H1 (cell line): ENCODE data around the gene MOB4. TPM values are rescaled to one million over a fixed set of nuclear protein-coding genes. Genes with fewer than 3 reads are reported as not detected.
A peak's percentile ranks its signal among the peaks of the same experiment; 100 is the strongest.

Source experiments
- ATF3 ChIP-seq: IDR thresholded peaks from 2 replicates; pipeline ENCODE4 v1.6.1; 2011; ENCODE audit warnings: low read depth, mild to moderate bottlenecking, low read length; ENCODE audit not compliant: insufficient read depth
- BRCA1 ChIP-seq: IDR thresholded peaks from 2 replicates; pipeline ENCODE4 v1.6.1; 2012; ENCODE audit warnings: low read depth, low read length, improper control_type of control experiment
- CEBPB ChIP-seq: IDR thresholded peaks from 2 replicates; pipeline ENCODE4 v1.6.1; 2012; ENCODE audit warnings: low read depth, low read length
- EP300 ChIP-seq, 2 experiments: IDR thresholded peaks; 1 replicate in 1 of 2; 2 replicates in 1 of 2; pipeline ENCODE4 v1.6.1; 2011 to 2012; ENCODE audit warnings: low read depth in 2 of 2, low read length in 2 of 2, mild to moderate bottlenecking in 2 of 2, borderline replicate concordance in 1 of 2, inconsistent platforms in 1 of 2, moderate library complexity in 1 of 2
- FOSL1 ChIP-seq: IDR thresholded peaks from 2 replicates; pipeline ENCODE4 v1.6.1; 2011; ENCODE audit warnings: mild to moderate bottlenecking, low read depth, low read length, moderate library complexity; ENCODE audit not compliant: insufficient read depth
- GTF2F1 ChIP-seq: IDR thresholded peaks from 2 replicates; pipeline ENCODE4 v1.6.1; 2012; ENCODE audit warnings: low read depth, low read length, improper control_type of control experiment, borderline replicate concordance
- HDAC2 ChIP-seq, 2 experiments: fragments of 300-600 bp in 1 of 2; sonication (generic) in 1 of 2; IDR thresholded peaks; 2 replicates each; pipeline ENCODE4 v1.6.1; 2011 to 2012; ENCODE audit warnings: low read depth in 2 of 2, low read length in 2 of 2, mild to moderate bottlenecking in 2 of 2, moderate library complexity in 2 of 2, borderline replicate concordance in 1 of 2, inconsistent platforms in 1 of 2
- KDM1A ChIP-seq: fragments of 200-600, 300-600 bp; sonication (generic); IDR thresholded peaks from 2 replicates; pipeline ENCODE4 v1.7.1; 2016; ENCODE audit warnings: mild to moderate bottlenecking, low read length, borderline replicate concordance
- KDM5A ChIP-seq: fragments of 200-600 bp; IDR thresholded peaks from 2 replicates; pipeline ENCODE4 v1.7.1; 2012; ENCODE audit warnings: mild to moderate bottlenecking, low read length, inconsistent platforms, mixed read lengths
- MAX ChIP-seq: IDR thresholded peaks from 2 replicates; pipeline ENCODE4 v1.6.1; 2012; ENCODE audit warnings: inconsistent platforms
- NRF1 ChIP-seq: IDR thresholded peaks from 2 replicates; pipeline ENCODE4 v1.6.1; 2011; ENCODE audit warnings: mild to moderate bottlenecking, low read depth, low read length, improper control_type of control experiment
- PHF8 ChIP-seq: fragments of 200-600 bp; sonication (generic); conservative IDR thresholded peaks from 2 replicates; pipeline ENCODE4 v1.7.1; 2012; ENCODE audit warnings: low read depth, mild to moderate bottlenecking, inconsistent platforms, low read length, moderate library complexity
- RAD21 ChIP-seq, 2 experiments: IDR thresholded peaks in 1 of 2; conservative IDR thresholded peaks in 1 of 2; 2 replicates each; pipeline ENCODE4 v1.6.1; 2011; ENCODE audit warnings: low read depth in 2 of 2, low read length in 2 of 2, improper control_type of control experiment in 1 of 2, inconsistent platforms in 1 of 2, mild to moderate bottlenecking in 1 of 2, moderate library complexity in 1 of 2
- RBBP5 ChIP-seq: IDR thresholded peaks from 2 replicates; pipeline ENCODE4 v1.7.1; 2012; ENCODE audit warnings: low read depth, mild to moderate bottlenecking, inconsistent platforms, low read length, moderate library complexity, borderline replicate concordance
- RNF2 ChIP-seq: fragments of 200-900, 300-1000 bp; sonication (generic); IDR thresholded peaks from 2 replicates; pipeline ENCODE4 v1.7.1; 2016; ENCODE audit warnings: borderline replicate concordance, low read depth, mild to moderate bottlenecking, antibody characterized with exemption, low read length; ENCODE audit not compliant: poor library complexity, severe bottlenecking; ENCODE audit errors: missing control alignments
- SRF ChIP-seq: IDR thresholded peaks from 2 replicates; pipeline ENCODE4 v1.6.1; 2011; ENCODE audit warnings: mild to moderate bottlenecking, low read depth, low read length, moderate library complexity
- TAF7 ChIP-seq: optimal IDR thresholded peaks from 2 replicates; pipeline ENCODE3; 2011; ENCODE audit warnings: low read depth, mild to moderate bottlenecking, inconsistent platforms, low read length, moderate library complexity, borderline replicate concordance
- TBP ChIP-seq: IDR thresholded peaks from 2 replicates; pipeline ENCODE4 v1.6.1; 2011; ENCODE audit warnings: low read depth, low read length, improper control_type of control experiment
- TEAD4 ChIP-seq: IDR thresholded peaks from 2 replicates; pipeline ENCODE4 v1.6.1; 2012; ENCODE audit warnings: low read depth, low read length, inconsistent platforms, mixed read lengths
- ZNF274 ChIP-seq: IDR thresholded peaks from 2 replicates; pipeline ENCODE4 v1.7.0; 2012; ENCODE audit warnings: low read length, borderline replicate concordance; ENCODE audit errors: extremely low read depth
- polyA plus RNA-seq, 7 experiments: library from polyadenylated mRNA; depleted of rRNA in 3 of 7; stranded (reverse) in 5 of 7; unstranded in 2 of 7; fragments of >200 nt in 5 of 7; fragments of 200-250 nt in 2 of 7; gene quantifications; 1 replicate in 5 of 7; 2 replicates in 1 of 7; 4 replicates in 1 of 7; pipeline versions ENCODE4 v1.2.1 to v1.2.3, GENCODE V29; 2011 to 2013; ENCODE audit warnings: missing spikeins in 2 of 7, mixed read lengths in 2 of 7
- total RNA-seq: library from RNA; stranded (reverse); fragmentation: NEBNext Ultra II Directional; extraction: Animal tissue kit (Norgen Biotek cat#: 25700); gene quantifications from 2 replicates; pipeline ENCODE4 v1.2.1, GENCODE V29; 2021

MOB4 gene
- total and polyA plus RNA-seq, 2 of the 8 experiments (the other 6 are each of a cell fraction or from before 2014, with no cell fraction given), result 51.5 to 54.2 TPM

GRCh38 chr2:197499594-197500502 is 16.0 kb upstream of the MOB4 start, which contains the start of the genes HSPD1 and HSPE1 (continued):
- TF ChIP-seq HDAC2 (IDR thresholded peaks at IDR 0.05; ENCODE audit: borderline replicate concordance in 1 of 2, low read depth in 2 of 2, low read length in 2 of 2), result 0 out of 4 replicates have a peak, but pooled peaks of 1 of the 2 experiments have one; percentile 4
- peak in 1 of 2 experiments; percentile 37; a peak in 1 of 3 replicates for TF ChIP-seq EP300 (IDR thresholded peaks at IDR 0.05; ENCODE audit: borderline replicate concordance in 1 of 2, low read depth in 2 of 2, low read length in 2 of 2)
- peak; percentile 90 for TF ChIP-seq PHF8
- peak; percentile 51; the same call in 1 of the 2 replicates for TF ChIP-seq RBBP5
- TF ChIP-seq GTF2F1, result peak; percentile 2; the same call in 1 of the 2 replicates
- peak; percentile 95 for TF ChIP-seq MAX
- TF ChIP-seq KDM5A, result 0 out of 2 replicates have a peak, but pooled peaks have one; percentile 14
- no peak for TF ChIP-seq FOSL1
- no peak for TF ChIP-seq RNF2
- 0 out of 2 replicates have a peak, but pooled peaks have one; percentile 7 for TF ChIP-seq KDM1A
- TF ChIP-seq ZNF274, result no peak
- TF ChIP-seq ATF3, result peak; percentile 91
- peak; percentile 92 for TF ChIP-seq TBP
- TF ChIP-seq NRF1, result peak; percentile 50
- TF ChIP-seq TEAD4, result 0 out of 2 replicates have a peak, but pooled peaks have one; percentile 15
- 0 out of 2 replicates have a peak, but pooled peaks have one; percentile 1 for TF ChIP-seq SRF
- peak; percentile 89 for TF ChIP-seq TAF7
- TF ChIP-seq CEBPB, result no peak
- peak; percentile 32; the same call in 1 of the 2 replicates for TF ChIP-seq BRCA1
- peak in 1 of 2 experiments; percentile 14; a peak in 2 of 4 replicates for TF ChIP-seq RAD21 (IDR thresholded peaks at IDR 0.05 in 1 of 2, conservative IDR thresholded peaks at IDR 0.05 in 1 of 2; ENCODE audit: low read depth in 2 of 2, low read length in 2 of 2)
